Vagina (tissue), 2 donors: ENCODE measurements around the gene MINDY3. TPM values are rescaled to one million over a fixed set of nuclear protein-coding genes. Genes with fewer than 3 reads are reported as not detected.

Experiments used
- DNase-seq, 2 donors: peaks; one replicate each; pipeline ENCODE4 v3.0.0-alpha.2; 2017; ENCODE audit errors: extremely low spot score in 2 of 2
- H3K27ac ChIP-seq: fragments of 200-600 bp; sonication (generic); one replicate; pipeline ENCODE4 v1.5.1; 2019
- H3K27me3 ChIP-seq: fragments of 200-600 bp; sonication (generic); one replicate; pipeline ENCODE4 v1.5.1; 2019
- H3K36me3 ChIP-seq, 2 donors: fragments of 200-600 bp; sonication (generic); one replicate each; pipeline ENCODE4 v1.5.1; 2017 to 2019
- H3K4me1 ChIP-seq: fragments of 200-600 bp; sonication (generic); one replicate; pipeline ENCODE4 v1.5.1; 2019
- H3K4me3 ChIP-seq, 2 donors: fragments of 200-600 bp; sonication (generic); 1 replicate in 1 of 2; 2 replicates in 1 of 2; pipeline ENCODE4 v1.5.1; 2016 to 2019
- H3K9me3 ChIP-seq: fragments of 200-600 bp; sonication (generic); one replicate; pipeline ENCODE4 v1.5.1; 2019
- POLR2A ChIP-seq, 2 donors: fragments of 450-650 bp; IDR thresholded peaks; one replicate each; pipeline ENCODE4 v1.6.1; 2017; ENCODE audit warnings: antibody characterized with exemption in 2 of 2, mild to moderate bottlenecking in 2 of 2, moderate library complexity in 2 of 2
- POLR2AphosphoS5 ChIP-seq, 2 donors: sonication (generic); formaldehyde crosslinking; IDR thresholded peaks; one replicate each; pipeline ENCODE4 v1.9.0; 2017; ENCODE audit warnings: antibody characterized with exemption in 2 of 2, mild to moderate bottlenecking in 2 of 2, low read depth in 1 of 2; ENCODE audit not compliant: insufficient read depth in 1 of 2
- intact Hi-C: fragments of 100-400 bp; cut with DNase I; formaldehyde crosslinking; loops from one replicate; pipeline ENCODE4 v1.15.1; 2023
- total RNA-seq: library from RNA; depleted of rRNA; stranded (reverse); fragments of >200 nt; gene quantifications from one replicate; pipeline ENCODE4 v1.2.3, GENCODE V29; 2016
- TF ChIP-seq, protein P1 (sequence below), 3 experiments: fragments of 450-650 bp in 2 of 3; fragments of 200-600 bp in 1 of 3; sonication (generic) in 1 of 3; IDR thresholded peaks; one replicate each; pipeline ENCODE4 v1.5.1; 2017 to 2019; ENCODE audit warnings: antibody characterized with exemption in 3 of 3, mild to moderate bottlenecking in 2 of 3, moderate library complexity in 2 of 3

Gene MINDY3
- total RNA-seq, 1 donor from 2014 or later: 25.0 TPM

DNA sequence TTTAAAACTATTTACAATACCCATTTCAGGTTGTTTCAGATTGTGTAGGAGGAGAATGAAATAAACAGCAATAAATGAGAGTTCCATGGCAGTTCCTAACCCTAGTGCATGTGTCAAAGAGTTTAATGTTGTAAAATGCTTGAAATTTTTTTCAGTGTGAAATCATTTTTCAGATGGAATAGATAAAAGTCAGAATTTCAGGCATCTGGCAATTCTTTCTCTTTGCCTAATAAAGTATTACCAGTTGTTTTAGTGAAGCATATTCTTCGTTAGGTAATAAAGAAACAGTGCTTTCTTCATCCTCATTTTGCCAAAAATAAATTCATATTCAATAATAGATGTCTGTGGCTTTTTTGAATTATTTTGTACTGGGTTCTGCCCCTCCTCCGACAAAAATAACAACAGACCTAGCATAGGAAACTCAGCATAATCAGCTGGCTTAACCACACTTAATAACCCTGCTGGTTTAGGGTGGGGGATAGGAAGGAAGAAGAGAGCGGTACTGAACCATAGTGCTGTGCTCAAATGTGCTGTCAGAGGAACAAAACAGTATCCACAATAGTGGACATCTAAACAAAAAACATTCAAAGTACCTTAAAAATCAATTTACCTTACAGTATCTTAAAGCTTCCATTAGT lies 39.1 kb downstream of the MINDY3 start:
- intact Hi-C loops: loop anchor here (10.0 kb wide), 2 partner anchors 96 to 386 kb away; no protein-coding TSS in a partner anchor

DNA sequence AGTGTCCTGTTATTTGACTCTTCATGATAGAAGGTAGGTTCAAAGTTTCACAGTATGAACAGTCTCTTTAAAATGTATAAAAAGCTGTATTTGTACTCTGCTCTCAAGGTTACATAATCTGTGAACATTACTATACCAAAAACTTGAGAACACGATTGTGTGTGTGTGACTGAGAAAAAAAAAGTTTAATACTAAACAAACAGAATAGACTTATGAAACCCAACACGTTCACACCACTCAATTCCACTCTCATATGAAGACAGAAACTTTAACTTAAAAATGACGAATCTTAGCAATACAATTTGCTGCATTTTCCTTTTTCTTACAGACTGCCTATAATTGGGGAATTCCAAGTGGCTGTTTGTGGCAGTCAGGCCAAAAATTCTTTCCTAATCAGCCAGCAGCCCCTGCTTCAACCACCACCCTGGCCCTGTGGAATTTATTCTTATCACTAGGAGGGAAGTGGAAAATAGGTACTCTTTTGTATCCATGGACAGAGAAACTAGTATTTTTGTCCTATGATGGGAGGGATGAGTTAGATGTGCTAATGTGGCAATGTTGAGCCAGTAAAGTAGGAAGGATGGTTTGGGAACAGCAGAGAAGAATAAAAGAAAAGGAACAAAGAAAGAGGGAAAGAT lies 42.8 kb downstream of the MINDY3 start:
- TF ChIP-seq, protein P1, sequence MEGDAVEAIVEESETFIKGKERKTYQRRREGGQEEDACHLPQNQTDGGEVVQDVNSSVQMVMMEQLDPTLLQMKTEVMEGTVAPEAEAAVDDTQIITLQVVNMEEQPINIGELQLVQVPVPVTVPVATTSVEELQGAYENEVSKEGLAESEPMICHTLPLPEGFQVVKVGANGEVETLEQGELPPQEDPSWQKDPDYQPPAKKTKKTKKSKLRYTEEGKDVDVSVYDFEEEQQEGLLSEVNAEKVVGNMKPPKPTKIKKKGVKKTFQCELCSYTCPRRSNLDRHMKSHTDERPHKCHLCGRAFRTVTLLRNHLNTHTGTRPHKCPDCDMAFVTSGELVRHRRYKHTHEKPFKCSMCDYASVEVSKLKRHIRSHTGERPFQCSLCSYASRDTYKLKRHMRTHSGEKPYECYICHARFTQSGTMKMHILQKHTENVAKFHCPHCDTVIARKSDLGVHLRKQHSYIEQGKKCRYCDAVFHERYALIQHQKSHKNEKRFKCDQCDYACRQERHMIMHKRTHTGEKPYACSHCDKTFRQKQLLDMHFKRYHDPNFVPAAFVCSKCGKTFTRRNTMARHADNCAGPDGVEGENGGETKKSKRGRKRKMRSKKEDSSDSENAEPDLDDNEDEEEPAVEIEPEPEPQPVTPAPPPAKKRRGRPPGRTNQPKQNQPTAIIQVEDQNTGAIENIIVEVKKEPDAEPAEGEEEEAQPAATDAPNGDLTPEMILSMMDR (IDR thresholded peaks at IDR 0.05): no peak
- TF ChIP-seq POLR2AphosphoS5 (IDR thresholded peaks at IDR 0.05; ENCODE audit: insufficient read depth in 1 of 2, low read depth in 1 of 2): no peak
- no peak for TF ChIP-seq POLR2A (IDR thresholded peaks at IDR 0.05)
- H3K4me3 ChIP-seq: no peak overlapping the region
- intact Hi-C loops: no loop called here
- H3K27me3 ChIP-seq: no peaks in the 10 kb centered on the region
- no peak overlapping the region for H3K27ac ChIP-seq
- H3K9me3 ChIP-seq: no peaks in the 10 kb centered on the region
- H3K36me3 ChIP-seq: peaks cover 0 to 26% of the 10 kb centered on the region in 2 donors
- no peak for DNase-seq
- no peaks in the 10 kb centered on the region for H3K4me1 ChIP-seq

More for the DNA sequence above, 39.1 kb downstream of the MINDY3 start:
- no peak for DNase-seq
- peaks cover 0 to 31% of the 10 kb centered on the region in 2 donors for H3K36me3 ChIP-seq
- no peaks in the 10 kb centered on the region for H3K4me1 ChIP-seq
- H3K27ac ChIP-seq: no peak overlapping the region
- no peak overlapping the region for H3K4me3 ChIP-seq
- no peaks in the 10 kb centered on the region for H3K9me3 ChIP-seq
- TF ChIP-seq, protein P1 (IDR thresholded peaks at IDR 0.05): no peak
- TF ChIP-seq POLR2AphosphoS5 (IDR thresholded peaks at IDR 0.05; ENCODE audit: insufficient read depth in 1 of 2, low read depth in 1 of 2): no peak
- no peak for TF ChIP-seq POLR2A (IDR thresholded peaks at IDR 0.05)
- H3K27me3 ChIP-seq: no peaks in the 10 kb centered on the region

DNA sequence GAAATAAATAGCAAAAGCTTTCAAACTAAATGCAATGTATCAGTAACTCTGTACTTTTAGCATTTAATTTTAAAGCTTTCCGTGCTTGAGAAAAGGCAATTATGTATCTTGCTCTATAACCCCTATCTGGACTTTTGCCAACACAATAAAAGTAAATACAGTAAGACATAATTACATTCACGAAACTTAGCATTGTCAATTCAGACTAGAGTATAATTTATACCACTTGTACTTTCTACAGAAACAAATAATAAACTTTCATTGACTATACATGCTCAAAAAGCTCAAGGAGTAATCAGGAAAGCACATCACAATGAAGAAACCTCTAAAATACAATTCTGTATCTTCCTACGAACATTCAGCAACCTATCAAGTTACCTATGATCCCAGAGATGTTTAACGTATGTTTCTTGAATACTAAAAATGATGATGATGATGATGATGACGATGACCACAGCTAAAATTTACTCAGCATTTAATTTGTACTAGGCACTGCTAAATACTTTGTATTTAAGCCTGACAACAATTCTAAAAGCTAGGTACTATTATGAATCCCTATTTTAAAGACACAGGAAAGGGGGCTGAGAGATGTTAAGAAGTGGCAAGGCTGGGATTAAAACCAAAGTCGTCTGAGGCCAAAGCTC lies 44.9 kb downstream of the MINDY3 start:
- TF ChIP-seq POLR2AphosphoS5 (IDR thresholded peaks at IDR 0.05; ENCODE audit: insufficient read depth in 1 of 2, low read depth in 1 of 2): no peak
- TF ChIP-seq, protein P1 (IDR thresholded peaks at IDR 0.05): no peak
- Histone ChIP-seq H3K27ac (no peak overlapping the region), H3K9me3 (no peaks in the 10 kb centered on the region), H3K4me1 (no peaks in the 10 kb centered on the region), H3K4me3 (no peak overlapping the region), H3K27me3 (no peaks in the 10 kb centered on the region), H3K36me3 (peaks cover 0 to 14% of the 10 kb centered on the region in 2 donors)
- intact Hi-C loops: no loop called here
- DNase-seq: no peak

DNA sequence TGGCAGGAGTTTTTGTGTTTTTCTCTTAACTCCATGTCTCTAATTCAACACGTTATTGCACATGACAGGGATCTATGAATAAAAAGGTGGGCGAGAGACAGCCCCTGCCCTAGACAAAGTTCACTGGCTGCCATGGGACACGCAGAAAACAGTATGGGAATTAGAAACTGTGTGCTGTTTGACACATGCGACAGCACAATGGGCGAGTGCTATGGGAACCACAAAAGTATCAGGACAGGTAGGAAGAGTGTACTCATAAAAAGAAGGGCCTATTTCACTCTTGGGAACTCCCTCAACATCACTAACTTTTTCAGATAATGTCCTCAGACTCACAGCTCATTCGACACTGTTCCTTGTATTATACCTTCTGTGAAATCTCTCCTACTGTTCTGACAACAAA lies 45.7 kb downstream of the MINDY3 start:
- Histone ChIP-seq H3K36me3 (peaks cover 0 to 7% of the 10 kb centered on the region in 2 donors), H3K4me3 (no peak overlapping the region), H3K27me3 (no peaks in the 10 kb centered on the region), H3K4me1 (no peaks in the 10 kb centered on the region), H3K27ac (no peak overlapping the region), H3K9me3 (no peaks in the 10 kb centered on the region)
- DNase-seq: no peak
- intact Hi-C loops: no loop called here
- TF ChIP-seq POLR2AphosphoS5 (IDR thresholded peaks at IDR 0.05; ENCODE audit: insufficient read depth in 1 of 2, low read depth in 1 of 2) (no peak), POLR2A (IDR thresholded peaks at IDR 0.05) (no peak)
- TF ChIP-seq, protein P1 (IDR thresholded peaks at IDR 0.05): no peak
